Measurements from ENCODE around the gene DPY19L1. TPM values are rescaled to one million over a fixed set of nuclear protein-coding genes. Genes with fewer than 3 reads are reported as not detected.
"Not testable (repeated sequence)": the region's sequence is repeated elsewhere in the genome, so short reads cannot be mapped to it uniquely, and the experiment has no call there.

Gene DPY19L1
- total RNA-seq, 4 donors from 2014 or later = 11.7 to 22.9 (median 17.2) TPM

GRCh38 chr7:34982371-34983019, 54.8 kb downstream of the DPY19L1 start:
- Histone ChIP-seq H3K36me3 (no peaks in the 10 kb centered on the region), H3K4me3 (no peak overlapping the region), H3K9me3 (no peaks in the 10 kb centered on the region), H3K4me1 (no peaks in the 10 kb centered on the region), H3K27me3 (no peaks in the 10 kb centered on the region), H3K27ac (no peak overlapping the region)
- no peak for ATAC-seq
- 29 to 74% methylated on average over 1 to 3 of the region's 3 CpGs for WGBS, 2 donors (ENCODE audit: low coverage in 1 of 2)
- TF ChIP-seq POLR2AphosphoS5 (IDR thresholded peaks at IDR 0.05) = no peak
- TF ChIP-seq, protein P1, sequence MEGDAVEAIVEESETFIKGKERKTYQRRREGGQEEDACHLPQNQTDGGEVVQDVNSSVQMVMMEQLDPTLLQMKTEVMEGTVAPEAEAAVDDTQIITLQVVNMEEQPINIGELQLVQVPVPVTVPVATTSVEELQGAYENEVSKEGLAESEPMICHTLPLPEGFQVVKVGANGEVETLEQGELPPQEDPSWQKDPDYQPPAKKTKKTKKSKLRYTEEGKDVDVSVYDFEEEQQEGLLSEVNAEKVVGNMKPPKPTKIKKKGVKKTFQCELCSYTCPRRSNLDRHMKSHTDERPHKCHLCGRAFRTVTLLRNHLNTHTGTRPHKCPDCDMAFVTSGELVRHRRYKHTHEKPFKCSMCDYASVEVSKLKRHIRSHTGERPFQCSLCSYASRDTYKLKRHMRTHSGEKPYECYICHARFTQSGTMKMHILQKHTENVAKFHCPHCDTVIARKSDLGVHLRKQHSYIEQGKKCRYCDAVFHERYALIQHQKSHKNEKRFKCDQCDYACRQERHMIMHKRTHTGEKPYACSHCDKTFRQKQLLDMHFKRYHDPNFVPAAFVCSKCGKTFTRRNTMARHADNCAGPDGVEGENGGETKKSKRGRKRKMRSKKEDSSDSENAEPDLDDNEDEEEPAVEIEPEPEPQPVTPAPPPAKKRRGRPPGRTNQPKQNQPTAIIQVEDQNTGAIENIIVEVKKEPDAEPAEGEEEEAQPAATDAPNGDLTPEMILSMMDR (IDR thresholded peaks at IDR 0.05) = no peak

DNA sequence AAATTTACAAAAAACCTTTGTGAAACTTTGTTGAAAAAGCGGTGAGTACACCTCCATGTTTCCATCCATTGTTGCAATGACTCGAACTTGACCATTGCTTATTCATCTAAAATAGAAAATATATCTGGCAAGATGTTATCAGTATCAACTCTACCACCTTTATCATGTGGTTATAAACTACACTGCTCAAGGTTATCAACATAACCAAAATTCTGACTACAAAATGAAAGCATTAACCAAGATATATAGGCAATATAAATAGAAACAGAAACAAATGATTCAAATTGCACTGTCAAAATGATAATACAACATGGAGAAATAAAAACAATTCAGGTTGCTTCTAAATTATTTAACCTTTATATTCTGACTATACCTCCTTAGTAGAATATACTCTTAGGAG, 58.2 kb downstream of the DPY19L1 start:
- not testable (repeated sequence) for H3K9me3 ChIP-seq, H3K4me3 ChIP-seq, H3K27me3 ChIP-seq, H3K4me1 ChIP-seq, ATAC-seq, H3K27ac ChIP-seq, H3K36me3 ChIP-seq
- 76 to 87% methylated on average over 2 of the region's 2 CpGs for WGBS, 2 donors (ENCODE audit: low coverage in 1 of 2)

DNA sequence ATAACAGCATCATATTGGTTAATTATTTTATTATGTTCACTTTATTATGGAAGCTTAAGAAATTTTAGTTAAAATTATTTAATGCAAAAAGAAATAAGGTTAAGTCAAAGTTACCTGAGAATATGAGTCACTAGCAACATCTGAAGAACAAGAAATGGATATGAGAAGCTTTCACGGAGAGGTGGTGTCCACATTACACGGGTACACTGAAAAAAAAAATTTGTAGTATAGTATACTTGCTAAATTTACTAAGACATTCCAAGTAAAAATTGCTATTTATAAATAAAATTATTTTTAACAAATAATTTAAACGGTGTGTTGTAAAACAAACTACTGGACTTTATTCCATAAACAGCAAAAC, 63.9 kb downstream of the DPY19L1 start:
- H3K36me3 ChIP-seq = peaks cover 0 to 27% of the 10 kb centered on the region in 2 donors
- no peaks in the 10 kb centered on the region for H3K27me3 ChIP-seq
- H3K4me1 ChIP-seq = no peaks in the 10 kb centered on the region
- H3K9me3 ChIP-seq = no peaks in the 10 kb centered on the region
- ATAC-seq = no peak
- WGBS, 2 donors (ENCODE audit: low coverage in 1 of 2) = 94 to 97% methylated on average over 3 of the region's 3 CpGs
- no peak overlapping the region for H3K27ac ChIP-seq
- TF ChIP-seq, protein P1 (IDR thresholded peaks at IDR 0.05) = no peak
- TF ChIP-seq POLR2AphosphoS5 (IDR thresholded peaks at IDR 0.05) = no peak
- no peak for TF ChIP-seq EP300 (IDR thresholded peaks at IDR 0.05)
- no peak for TF ChIP-seq POLR2A (IDR thresholded peaks at IDR 0.05)
- no peak overlapping the region for H3K4me3 ChIP-seq

- WGBS, 2 donors (ENCODE audit: low coverage in 1 of 2) = 77% methylated on average over 1 of the region's 1 CpG
- peaks cover 0 to 27% of the 10 kb centered on the region in 2 donors for H3K36me3 ChIP-seq
- not testable (repeated sequence) for H3K4me3 ChIP-seq
Measured at GRCh38 chr7:34972739-34973399, 64.4 kb downstream of the DPY19L1 start.

GRCh38 chr7:34967818-34968217, 69.5 kb downstream of the DPY19L1 start:
- H3K9me3 ChIP-seq, H3K4me1 ChIP-seq, H3K4me3 ChIP-seq, H3K27ac ChIP-seq, ATAC-seq, H3K27me3 ChIP-seq: not testable (repeated sequence)
- H3K36me3 ChIP-seq = peaks cover 0 to 23% of the 10 kb centered on the region in 2 donors
- no CpG with 5 or more reads among the region's 1 CpG for WGBS, 2 donors (ENCODE audit: low coverage in 1 of 2)

More at GRCh38 chr7:34972739-34973399, 64.4 kb downstream of the DPY19L1 start:
- not testable (repeated sequence) for H3K27me3 ChIP-seq, ATAC-seq, H3K9me3 ChIP-seq, H3K4me1 ChIP-seq, H3K27ac ChIP-seq

DNA sequence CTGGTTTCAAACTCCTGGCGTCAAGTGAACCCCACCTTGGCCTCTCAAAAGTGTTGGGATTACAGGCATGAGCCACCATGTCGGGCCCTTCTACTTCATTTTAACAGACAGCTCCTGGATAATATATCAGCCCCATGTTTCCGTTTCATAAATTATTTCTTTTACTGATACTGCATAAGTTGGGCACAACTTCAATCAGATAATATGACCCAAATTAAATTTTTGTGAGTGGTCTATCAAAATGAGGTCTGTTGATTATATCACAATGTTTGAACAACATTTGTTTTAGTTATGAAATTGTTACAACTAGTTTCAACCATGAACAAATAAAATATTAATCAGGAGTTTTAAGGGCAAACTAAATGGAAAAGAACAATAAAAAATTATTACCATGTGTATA, 70.8 kb downstream of the DPY19L1 start:
- not testable (repeated sequence) for H3K27ac ChIP-seq, H3K27me3 ChIP-seq, H3K9me3 ChIP-seq, ATAC-seq, H3K4me1 ChIP-seq, H3K4me3 ChIP-seq
- peaks cover 0 to 12% of the 10 kb centered on the region in 2 donors for H3K36me3 ChIP-seq
- WGBS, 2 donors (ENCODE audit: low coverage in 1 of 2) = 88 to 91% methylated on average over 2 to 3 of the region's 3 CpGs

DNA sequence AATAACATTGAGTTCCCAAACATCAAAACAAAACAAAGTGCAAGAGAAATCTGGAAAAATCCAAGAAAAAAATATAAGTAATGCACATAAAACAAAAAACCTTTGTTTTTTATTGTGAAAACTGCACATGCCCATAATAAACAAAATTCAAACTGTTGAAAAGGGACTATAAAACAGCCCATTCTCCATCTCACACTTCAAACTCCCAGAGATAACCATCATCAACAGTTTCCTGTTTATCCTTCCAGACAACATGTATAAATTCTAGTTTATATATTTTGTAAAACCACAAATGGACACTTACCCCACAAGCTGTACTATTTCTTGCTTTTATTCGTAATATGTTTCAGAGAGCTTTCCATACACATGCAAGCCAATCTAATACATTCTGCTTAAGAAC, 79.3 kb downstream of the DPY19L1 start:
- Histone ChIP-seq H3K27ac (no peak overlapping the region), H3K4me3 (no peak overlapping the region), H3K9me3 (no peaks in the 10 kb centered on the region), H3K4me1 (no peaks in the 10 kb centered on the region), H3K36me3 (peaks cover 0 to 19% of the 10 kb centered on the region in 2 donors), H3K27me3 (no peaks in the 10 kb centered on the region)
- TF ChIP-seq EP300 (IDR thresholded peaks at IDR 0.05) (no peak), POLR2A (IDR thresholded peaks at IDR 0.05) (no peak), POLR2AphosphoS5 (IDR thresholded peaks at IDR 0.05) (no peak)
- TF ChIP-seq, protein P1 (IDR thresholded peaks at IDR 0.05) = no peak
- WGBS, 2 donors (ENCODE audit: low coverage in 1 of 2) = 75 to 100% methylated on average over 1 of the region's 1 CpG
- no peak for ATAC-seq
